IPS-18c (cell line): ENCODE data around the gene COPE.

Source experiments
- H3K4me3 ChIP-seq: 2 replicates; pipeline ENCODE4 v1.7.0; 2013; ENCODE audit warnings: low read depth, mild to moderate bottlenecking, low read length, moderate library complexity; ENCODE audit not compliant: insufficient read depth
- H3K9me3 ChIP-seq: one replicate; pipeline ENCODE4 v1.6.1; 2013; ENCODE audit warnings: mild to moderate bottlenecking, low read length, moderate library complexity; ENCODE audit not compliant: control insufficient read depth, insufficient read depth

The COPE gene

GRCh38 chr19:18881491-18881890 lies 37.7 kb downstream of the COPE start:
- Histone ChIP-seq H3K9me3 (no peaks in the 10 kb centered on the region), H3K4me3 (no peak overlapping the region)

GRCh38 chr19:18879579-18880373 lies 39.4 kb downstream of the COPE start:
- H3K9me3 ChIP-seq = no peaks in the 10 kb centered on the region
- no peak overlapping the region for H3K4me3 ChIP-seq

GRCh38 chr19:18878858-18879578 lies 40.2 kb downstream of the COPE start:
- Histone ChIP-seq H3K9me3 (no peaks in the 10 kb centered on the region), H3K4me3 (no peak overlapping the region)

- Histone ChIP-seq H3K9me3 (no peaks in the 10 kb centered on the region), H3K4me3 (no peak overlapping the region)
Measured at GRCh38 chr19:18878058-18878797, 41.0 kb downstream of the COPE start.

GRCh38 chr19:18876865-18877264 lies 42.3 kb downstream of the COPE start:
- H3K4me3 ChIP-seq = no peak overlapping the region

GRCh38 chr19:18875726-18876125 lies 43.5 kb downstream of the COPE start:
- H3K4me3 ChIP-seq = no peak overlapping the region
- H3K9me3 ChIP-seq = no peaks in the 10 kb centered on the region

More at GRCh38 chr19:18876865-18877264, 42.3 kb downstream of the COPE start:
- no peaks in the 10 kb centered on the region for H3K9me3 ChIP-seq

- no peak overlapping the region for H3K4me3 ChIP-seq
- no peaks in the 10 kb centered on the region for H3K9me3 ChIP-seq
Measured at GRCh38 chr19:18871543-18871942, 47.6 kb downstream of the COPE start.

GRCh38 chr19:18870531-18871172 lies 48.5 kb downstream of the COPE start:
- Histone ChIP-seq H3K9me3 (no peaks in the 10 kb centered on the region), H3K4me3 (no peak overlapping the region)

- no peak overlapping the region for H3K4me3 ChIP-seq
- H3K9me3 ChIP-seq = no peaks in the 10 kb centered on the region
Measured at GRCh38 chr19:18869781-18870530, 49.2 kb downstream of the COPE start.

GRCh38 chr19:18869023-18869618 lies 50.1 kb downstream of the COPE start:
- no peaks in the 10 kb centered on the region for H3K9me3 ChIP-seq

GRCh38 chr19:18868380-18869022 lies 50.7 kb downstream of the COPE start:
- Histone ChIP-seq H3K4me3 (no peak overlapping the region), H3K9me3 (no peaks in the 10 kb centered on the region)

More at GRCh38 chr19:18869023-18869618, 50.1 kb downstream of the COPE start:
- no peak overlapping the region for H3K4me3 ChIP-seq

- Histone ChIP-seq H3K4me3 (no peak overlapping the region), H3K9me3 (no peaks in the 10 kb centered on the region)
Measured at GRCh38 chr19:18867751-18868150, 51.4 kb downstream of the COPE start.

GRCh38 chr19:18867199-18867598 lies 52.0 kb downstream of the COPE start:
- H3K9me3 ChIP-seq = no peaks in the 10 kb centered on the region
- no peak overlapping the region for H3K4me3 ChIP-seq

GRCh38 chr19:18866800-18867123 lies 52.4 kb downstream of the COPE start:
- H3K4me3 ChIP-seq = no peak overlapping the region
- no peaks in the 10 kb centered on the region for H3K9me3 ChIP-seq

GRCh38 chr19:18865973-18866799 lies 53.0 kb downstream of the COPE start:
- Histone ChIP-seq H3K9me3 (no peaks in the 10 kb centered on the region), H3K4me3 (no peak overlapping the region)
